ENCODE results near the gene MYCN. TPM values are rescaled to one million over a fixed set of nuclear protein-coding genes. Genes with fewer than 3 reads are reported as not detected.

MYCN gene
- total RNA-seq, 6 experiments from 2014 or later = 0.07 to 0.35 (median 0.23) TPM; not detected in 2

DNA sequence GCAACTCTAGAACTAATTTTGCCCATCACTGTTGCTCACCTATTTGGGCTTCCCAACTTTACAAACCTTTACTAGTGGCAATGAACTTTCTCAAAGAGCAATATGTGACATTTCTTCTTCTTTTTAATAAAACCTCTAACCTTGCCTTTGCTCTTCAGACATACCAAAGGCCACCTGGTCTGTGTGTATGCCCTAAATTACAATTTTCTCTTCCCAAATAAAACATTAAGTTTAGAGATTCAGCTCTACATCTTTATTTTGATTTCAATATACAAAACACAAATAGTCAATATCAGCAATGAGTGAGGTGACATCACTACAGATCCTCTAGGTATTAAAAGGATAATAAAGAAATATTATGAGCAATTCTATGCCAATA lies 35.1 kb upstream of the MYCN start:
- Histone ChIP-seq H3K9me3 (no peaks in the 10 kb centered on the region), H3K36me3 (no peaks in the 10 kb centered on the region), H3K4me3 (no peak overlapping the region), H3K27ac (no peak overlapping the region), H3K27me3 (no peaks in the 10 kb centered on the region), H3K4me1 (no peaks in the 10 kb centered on the region)
- DNase-seq (no peak), ATAC-seq (no peak)
- intact Hi-C loops (cut with DNase I) = no loop called here
- TF ChIP-seq, protein P1, sequence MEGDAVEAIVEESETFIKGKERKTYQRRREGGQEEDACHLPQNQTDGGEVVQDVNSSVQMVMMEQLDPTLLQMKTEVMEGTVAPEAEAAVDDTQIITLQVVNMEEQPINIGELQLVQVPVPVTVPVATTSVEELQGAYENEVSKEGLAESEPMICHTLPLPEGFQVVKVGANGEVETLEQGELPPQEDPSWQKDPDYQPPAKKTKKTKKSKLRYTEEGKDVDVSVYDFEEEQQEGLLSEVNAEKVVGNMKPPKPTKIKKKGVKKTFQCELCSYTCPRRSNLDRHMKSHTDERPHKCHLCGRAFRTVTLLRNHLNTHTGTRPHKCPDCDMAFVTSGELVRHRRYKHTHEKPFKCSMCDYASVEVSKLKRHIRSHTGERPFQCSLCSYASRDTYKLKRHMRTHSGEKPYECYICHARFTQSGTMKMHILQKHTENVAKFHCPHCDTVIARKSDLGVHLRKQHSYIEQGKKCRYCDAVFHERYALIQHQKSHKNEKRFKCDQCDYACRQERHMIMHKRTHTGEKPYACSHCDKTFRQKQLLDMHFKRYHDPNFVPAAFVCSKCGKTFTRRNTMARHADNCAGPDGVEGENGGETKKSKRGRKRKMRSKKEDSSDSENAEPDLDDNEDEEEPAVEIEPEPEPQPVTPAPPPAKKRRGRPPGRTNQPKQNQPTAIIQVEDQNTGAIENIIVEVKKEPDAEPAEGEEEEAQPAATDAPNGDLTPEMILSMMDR (IDR thresholded peaks at IDR 0.05) = no peak
- no peak for TF ChIP-seq POLR2A (IDR thresholded peaks at IDR 0.05)

DNA sequence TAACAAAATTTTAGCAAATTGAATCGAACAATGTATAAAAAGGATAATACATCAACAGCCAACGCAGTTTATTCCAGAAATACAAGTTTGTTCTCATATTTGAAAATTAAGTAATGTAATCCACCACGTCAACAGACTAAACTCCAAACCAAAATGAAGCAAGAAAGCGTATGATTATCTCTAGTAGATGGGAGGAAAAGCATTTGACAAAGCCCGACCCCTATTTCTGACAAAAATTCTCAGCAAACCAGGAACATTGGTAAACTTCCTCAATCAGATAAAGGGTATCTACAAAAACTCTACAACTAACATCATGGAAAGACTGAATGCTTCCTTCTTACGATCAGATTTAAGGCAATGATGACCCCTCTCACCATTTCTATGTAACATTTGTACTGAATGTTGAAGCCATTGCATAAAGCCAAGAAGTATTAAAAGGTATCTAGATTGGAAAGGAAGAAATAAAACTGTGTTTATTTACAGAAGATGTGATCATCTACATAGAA lies 34.3 kb upstream of the MYCN start:
- Histone ChIP-seq H3K27ac (no peak overlapping the region), H3K36me3 (no peaks in the 10 kb centered on the region), H3K4me1 (no peaks in the 10 kb centered on the region), H3K9me3 (no peaks in the 10 kb centered on the region), H3K4me3 (no peak overlapping the region), H3K27me3 (no peaks in the 10 kb centered on the region)
- intact Hi-C loops (cut with DNase I) = no loop called here
- TF ChIP-seq, protein P1 (IDR thresholded peaks at IDR 0.05) = no peak
- no peak for TF ChIP-seq POLR2A (IDR thresholded peaks at IDR 0.05)
- 69% methylated on average over 6 of the region's 6 CpGs for WGBS (ENCODE audit: insufficient coverage, low coverage, low lambda C conversion rate, missing lambda C conversion rate)
- no peak for ATAC-seq
- no peak for DNase-seq

DNA sequence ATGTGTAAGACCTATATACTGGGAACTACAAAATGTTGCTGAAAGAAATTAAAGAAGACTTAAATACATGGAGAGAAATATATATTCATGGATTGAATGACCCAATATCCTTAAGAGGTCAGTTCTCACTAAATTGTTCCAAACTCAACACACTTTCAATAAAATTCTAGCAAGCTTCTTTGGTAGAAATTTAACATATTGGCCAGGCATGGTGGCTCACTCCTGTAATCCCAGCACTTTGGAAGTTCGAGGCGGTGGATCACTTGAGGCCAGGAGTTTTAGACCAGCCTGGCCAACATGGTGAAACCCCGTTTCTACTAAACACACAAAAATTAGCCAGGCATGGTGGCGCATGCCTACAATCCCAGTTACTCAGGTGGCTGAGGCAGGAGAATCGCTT lies 33.6 kb upstream of the MYCN start:
- H3K9me3 ChIP-seq = no peaks in the 10 kb centered on the region
- no peak overlapping the region for H3K27ac ChIP-seq
- TF ChIP-seq, protein P1 (IDR thresholded peaks at IDR 0.05) = no peak
- TF ChIP-seq POLR2A (IDR thresholded peaks at IDR 0.05) = no peak
- no peak overlapping the region for H3K4me3 ChIP-seq
- intact Hi-C loops (cut with DNase I) = no loop called here
- H3K36me3 ChIP-seq = no peaks in the 10 kb centered on the region
- DNase-seq (no peak), ATAC-seq (no peak)
- WGBS (ENCODE audit: insufficient coverage, low coverage, low lambda C conversion rate, missing lambda C conversion rate) = 74% methylated on average over 3 of the region's 5 CpGs
- no peaks in the 10 kb centered on the region for H3K27me3 ChIP-seq
- no peaks in the 10 kb centered on the region for H3K4me1 ChIP-seq

DNA sequence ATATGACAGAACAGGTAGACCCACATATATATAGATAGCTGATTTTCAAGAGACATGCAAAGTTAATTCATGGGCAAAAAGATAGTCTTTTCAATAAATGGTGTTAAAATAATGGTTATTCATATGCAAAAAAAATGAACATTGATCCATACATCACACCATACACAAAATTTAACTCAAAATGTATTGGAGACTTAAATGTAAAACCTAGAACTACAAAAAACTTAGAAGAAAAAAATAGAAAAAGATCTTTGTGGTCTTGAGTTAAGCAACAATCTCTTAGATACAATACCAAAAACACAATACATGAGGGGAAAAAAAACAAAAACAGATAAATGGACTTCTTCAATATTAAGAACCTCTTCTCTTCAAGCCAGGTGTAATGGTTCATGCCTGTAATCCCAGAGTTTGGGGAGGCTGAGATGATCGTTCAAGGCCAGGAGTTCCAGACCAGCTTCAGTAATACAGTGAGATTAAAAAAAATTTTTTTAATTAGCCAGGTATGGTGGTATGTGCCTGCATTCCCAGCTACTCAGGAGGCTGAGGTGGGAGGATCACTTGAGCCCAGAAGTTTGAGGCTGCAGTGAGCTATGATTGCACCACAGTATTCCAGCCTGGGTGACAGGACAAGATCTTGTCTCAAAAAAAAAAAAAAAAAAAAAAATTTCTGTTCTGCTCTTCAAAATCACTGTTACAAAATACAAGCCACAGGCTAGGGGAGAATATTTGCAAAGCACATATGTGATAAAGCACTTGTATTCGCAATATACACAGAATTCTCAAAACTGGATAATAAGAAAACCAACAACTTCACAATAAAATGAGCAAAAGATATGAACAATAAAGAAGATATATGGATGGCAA lies 32.7 kb upstream of the MYCN start:
- Histone ChIP-seq H3K9me3 (no peaks in the 10 kb centered on the region), H3K27ac (no peak overlapping the region), H3K4me3 (no peak overlapping the region), H3K36me3 (no peaks in the 10 kb centered on the region), H3K27me3 (no peaks in the 10 kb centered on the region), H3K4me1 (no peaks in the 10 kb centered on the region)
- TF ChIP-seq POLR2A (IDR thresholded peaks at IDR 0.05) = no peak
- TF ChIP-seq, protein P1 (IDR thresholded peaks at IDR 0.05) = no peak
- no peak for ATAC-seq
- DNase-seq = no peak
- 83% methylated on average over 2 of the region's 2 CpGs for WGBS (ENCODE audit: insufficient coverage, low coverage, low lambda C conversion rate, missing lambda C conversion rate)
- intact Hi-C loops (cut with DNase I) = no loop called here
